ENCODE results near the gene EPB41L3. TPM values are rescaled to one million over a fixed set of nuclear protein-coding genes. Genes with fewer than 3 reads are reported as not detected.

EPB41L3 gene
- polyA plus RNA-seq, 2 of the 4 experiments (the other 2 are of a cell fraction) = 0.46 to 1.00 TPM

DNA sequence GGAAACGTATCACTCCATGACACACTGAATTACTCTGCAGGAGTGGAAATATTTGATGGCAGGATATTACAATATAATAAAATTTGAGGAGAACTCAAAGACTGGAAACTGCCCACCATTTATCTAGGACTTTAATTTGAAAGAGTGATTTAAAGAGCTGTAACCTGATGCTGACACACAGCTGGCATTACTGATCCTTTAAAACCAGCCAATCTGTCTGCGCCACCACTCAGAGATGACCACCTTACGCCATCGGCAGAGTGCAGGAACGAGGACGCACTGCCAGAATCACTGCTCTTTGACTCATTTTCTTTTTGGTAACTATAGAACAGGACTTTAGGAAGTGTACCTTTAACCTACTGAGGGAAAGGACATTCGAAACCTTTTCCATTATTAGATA is 114.1 kb downstream of the EPB41L3 start:
- Histone ChIP-seq H3K9me3 (no peaks in the 10 kb centered on the region), H3K27ac (no peak overlapping the region), H3K4me2 (no peak overlapping the region), H3K4me1 (no peaks in the 10 kb centered on the region), H3K4me3 (no peak overlapping the region)
- DNase-seq (ENCODE audit: low read depth in 1 of 2, low spot score in 1 of 2) (no peak), ATAC-seq (no peak), FAIRE-seq (no peak)
- POLR2A ChIA-PET = no interaction called here
- TF ChIP-seq HEYL (CRISPR knock-in tag; IDR thresholded peaks at IDR 0.05) (no peak), CBX2 (IDR thresholded peaks at IDR 0.05; ENCODE audit: borderline replicate concordance, low read depth) (no peak), MYC (IDR thresholded peaks at IDR 0.05; ENCODE audit: borderline replicate concordance, low read length) (no peak), FOSL2 (IDR thresholded peaks at IDR 0.05) (no peak), FOSL2 (CRISPR knock-in tag; IDR thresholded peaks at IDR 0.05) (no peak), ATOH8 (CRISPR knock-in tag; IDR thresholded peaks at IDR 0.05; ENCODE audit: low read depth) (no peak)
- CTCF ChIA-PET = no interaction called here
- 63% methylated on average over 7 of the region's 7 CpGs for WGBS (ENCODE audit: missing lambda C conversion rate)

DNA sequence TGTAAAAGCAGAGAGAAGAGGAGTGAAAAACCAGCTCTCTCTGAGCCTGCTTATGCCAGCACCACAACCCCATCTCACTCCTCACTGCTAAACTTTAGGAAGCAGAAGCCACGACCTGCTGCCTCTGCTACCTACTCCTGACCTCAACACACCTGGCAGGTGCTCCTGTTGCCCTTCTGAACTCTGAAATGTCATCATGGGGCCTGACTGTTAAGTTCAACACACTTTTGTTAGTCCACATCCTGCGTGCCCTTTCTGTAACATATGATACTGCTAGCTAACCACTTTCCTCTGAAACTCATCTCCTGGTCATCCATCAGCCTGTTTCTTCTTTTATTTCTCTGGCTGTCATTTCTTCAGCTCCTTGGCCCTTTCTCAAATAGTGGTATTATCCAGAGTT is 118.1 kb downstream of the EPB41L3 start:
- Histone ChIP-seq H3K9me3 (no peaks in the 10 kb centered on the region), H3K4me1 (no peaks in the 10 kb centered on the region), H3K4me3 (no peak overlapping the region), H3K27ac (no peak overlapping the region), H3K4me2 (no peak overlapping the region)
- POLR2A ChIA-PET = no interaction called here
- 8% methylated on average over 2 of the region's 2 CpGs for WGBS (ENCODE audit: missing lambda C conversion rate)
- TF ChIP-seq MAZ (IDR thresholded peaks at IDR 0.05; ENCODE audit: borderline replicate concordance, low read depth, low read length) = no peak
- no peak for TF ChIP-seq ZNF302 (CRISPR knock-in tag; IDR thresholded peaks at IDR 0.05)
- TF ChIP-seq, protein P1, sequence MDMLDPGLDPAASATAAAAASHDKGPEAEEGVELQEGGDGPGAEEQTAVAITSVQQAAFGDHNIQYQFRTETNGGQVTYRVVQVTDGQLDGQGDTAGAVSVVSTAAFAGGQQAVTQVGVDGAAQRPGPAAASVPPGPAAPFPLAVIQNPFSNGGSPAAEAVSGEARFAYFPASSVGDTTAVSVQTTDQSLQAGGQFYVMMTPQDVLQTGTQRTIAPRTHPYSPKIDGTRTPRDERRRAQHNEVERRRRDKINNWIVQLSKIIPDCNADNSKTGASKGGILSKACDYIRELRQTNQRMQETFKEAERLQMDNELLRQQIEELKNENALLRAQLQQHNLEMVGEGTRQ (IDR thresholded peaks at IDR 0.05) = no peak
- no peak for TF ChIP-seq CHD2 (IDR thresholded peaks at IDR 0.05; ENCODE audit: low read length, partially characterized antibody)
- no peak for TF ChIP-seq RFX5 (IDR thresholded peaks at IDR 0.05)
- TF ChIP-seq, protein P2, sequence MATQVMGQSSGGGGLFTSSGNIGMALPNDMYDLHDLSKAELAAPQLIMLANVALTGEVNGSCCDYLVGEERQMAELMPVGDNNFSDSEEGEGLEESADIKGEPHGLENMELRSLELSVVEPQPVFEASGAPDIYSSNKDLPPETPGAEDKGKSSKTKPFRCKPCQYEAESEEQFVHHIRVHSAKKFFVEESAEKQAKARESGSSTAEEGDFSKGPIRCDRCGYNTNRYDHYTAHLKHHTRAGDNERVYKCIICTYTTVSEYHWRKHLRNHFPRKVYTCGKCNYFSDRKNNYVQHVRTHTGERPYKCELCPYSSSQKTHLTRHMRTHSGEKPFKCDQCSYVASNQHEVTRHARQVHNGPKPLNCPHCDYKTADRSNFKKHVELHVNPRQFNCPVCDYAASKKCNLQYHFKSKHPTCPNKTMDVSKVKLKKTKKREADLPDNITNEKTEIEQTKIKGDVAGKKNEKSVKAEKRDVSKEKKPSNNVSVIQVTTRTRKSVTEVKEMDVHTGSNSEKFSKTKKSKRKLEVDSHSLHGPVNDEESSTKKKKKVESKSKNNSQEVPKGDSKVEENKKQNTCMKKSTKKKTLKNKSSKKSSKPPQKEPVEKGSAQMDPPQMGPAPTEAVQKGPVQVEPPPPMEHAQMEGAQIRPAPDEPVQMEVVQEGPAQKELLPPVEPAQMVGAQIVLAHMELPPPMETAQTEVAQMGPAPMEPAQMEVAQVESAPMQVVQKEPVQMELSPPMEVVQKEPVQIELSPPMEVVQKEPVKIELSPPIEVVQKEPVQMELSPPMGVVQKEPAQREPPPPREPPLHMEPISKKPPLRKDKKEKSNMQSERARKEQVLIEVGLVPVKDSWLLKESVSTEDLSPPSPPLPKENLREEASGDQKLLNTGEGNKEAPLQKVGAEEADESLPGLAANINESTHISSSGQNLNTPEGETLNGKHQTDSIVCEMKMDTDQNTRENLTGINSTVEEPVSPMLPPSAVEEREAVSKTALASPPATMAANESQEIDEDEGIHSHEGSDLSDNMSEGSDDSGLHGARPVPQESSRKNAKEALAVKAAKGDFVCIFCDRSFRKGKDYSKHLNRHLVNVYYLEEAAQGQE (IDR thresholded peaks at IDR 0.05) = no peak
- FAIRE-seq (no peak), DNase-seq (ENCODE audit: low read depth in 1 of 2, low spot score in 1 of 2) (no peak), ATAC-seq (no peak)
- CTCF ChIA-PET = no interaction called here

DNA sequence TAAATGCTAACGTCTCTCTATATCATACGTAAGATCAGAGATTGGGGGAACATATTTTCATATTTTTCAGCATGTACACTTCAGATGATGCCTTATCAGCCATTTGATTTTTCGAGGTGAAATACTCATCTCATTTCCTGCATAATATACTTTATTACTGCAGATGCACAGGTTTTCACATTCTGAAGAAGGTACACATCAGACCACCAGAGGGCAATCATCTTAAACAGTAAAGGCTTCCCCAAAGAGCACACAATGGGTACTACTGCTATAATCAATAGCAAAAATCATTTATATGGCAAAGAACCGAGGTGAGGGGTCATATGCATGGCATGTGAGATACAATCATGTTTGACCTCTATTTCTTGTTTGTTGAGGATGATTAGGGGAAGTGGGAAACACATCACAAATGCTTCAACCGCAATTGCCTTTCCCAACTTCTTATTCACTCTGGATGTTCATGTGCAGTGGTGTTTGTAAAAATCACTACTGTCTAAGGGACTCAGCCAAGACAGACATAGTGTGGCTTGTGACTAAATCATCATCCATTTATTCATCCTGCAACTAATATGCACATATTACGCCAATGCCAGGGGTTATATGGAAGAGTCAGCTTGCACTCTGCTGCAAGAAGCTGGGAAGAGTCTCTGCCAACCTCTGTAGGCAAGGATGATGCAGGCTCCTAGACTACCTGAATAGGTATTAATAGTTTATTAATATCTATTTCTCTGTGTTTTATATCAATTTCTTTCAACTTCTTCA is 118.7 kb downstream of the EPB41L3 start:
- CTCF ChIA-PET = no interaction called here
- H3K9me3 ChIP-seq = no peaks in the 10 kb centered on the region
- 35% methylated on average over 6 of the region's 6 CpGs for WGBS (ENCODE audit: missing lambda C conversion rate)
- POLR2A ChIA-PET = no interaction called here
- DNase-seq (ENCODE audit: low read depth in 1 of 2, low spot score in 1 of 2) = peak in 1 of 2 experiments; percentile 32
- no peak overlapping the region for H3K4me2 ChIP-seq
- H3K4me1 ChIP-seq = no peaks in the 10 kb centered on the region
- H3K4me3 ChIP-seq = no peak overlapping the region
- no peak for FAIRE-seq
- TF ChIP-seq RAD21 (conservative IDR thresholded peaks at IDR 0.05 in 1 of 2, IDR thresholded peaks at IDR 0.05 in 1 of 2) (peak in 1 of 2 experiments; percentile 21; a peak in 1 of 5 replicates), BHLHE40 (IDR thresholded peaks at IDR 0.05; ENCODE audit: low read depth, low read length) (no peak), TFCP2L1 (CRISPR knock-in tag; IDR thresholded peaks at IDR 0.05) (no peak), JUNB (IDR thresholded peaks at IDR 0.05) (no peak), ZFP36 (IDR thresholded peaks at IDR 0.05; ENCODE audit: borderline replicate concordance, partially characterized antibody) (no peak), TP53 (CRISPR knock-in tag; IDR thresholded peaks at IDR 0.05) (no peak), RFX5 (IDR thresholded peaks at IDR 0.05) (no peak), NR3C1 (IDR thresholded peaks at IDR 0.05) (no peak), RNF2 (IDR thresholded peaks at IDR 0.05; ENCODE audit: borderline replicate concordance, low read depth) (no peak), ESRRA (IDR thresholded peaks at IDR 0.05; ENCODE audit: borderline replicate concordance, low read length) (no peak)
- TF ChIP-seq, protein P3, sequence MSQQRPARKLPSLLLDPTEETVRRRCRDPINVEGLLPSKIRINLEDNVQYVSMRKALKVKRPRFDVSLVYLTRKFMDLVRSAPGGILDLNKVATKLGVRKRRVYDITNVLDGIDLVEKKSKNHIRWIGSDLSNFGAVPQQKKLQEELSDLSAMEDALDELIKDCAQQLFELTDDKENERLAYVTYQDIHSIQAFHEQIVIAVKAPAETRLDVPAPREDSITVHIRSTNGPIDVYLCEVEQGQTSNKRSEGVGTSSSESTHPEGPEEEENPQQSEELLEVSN (IDR thresholded peaks at IDR 0.05; ENCODE audit: borderline replicate concordance, low read depth) = no peak
- TF ChIP-seq, protein P4, sequence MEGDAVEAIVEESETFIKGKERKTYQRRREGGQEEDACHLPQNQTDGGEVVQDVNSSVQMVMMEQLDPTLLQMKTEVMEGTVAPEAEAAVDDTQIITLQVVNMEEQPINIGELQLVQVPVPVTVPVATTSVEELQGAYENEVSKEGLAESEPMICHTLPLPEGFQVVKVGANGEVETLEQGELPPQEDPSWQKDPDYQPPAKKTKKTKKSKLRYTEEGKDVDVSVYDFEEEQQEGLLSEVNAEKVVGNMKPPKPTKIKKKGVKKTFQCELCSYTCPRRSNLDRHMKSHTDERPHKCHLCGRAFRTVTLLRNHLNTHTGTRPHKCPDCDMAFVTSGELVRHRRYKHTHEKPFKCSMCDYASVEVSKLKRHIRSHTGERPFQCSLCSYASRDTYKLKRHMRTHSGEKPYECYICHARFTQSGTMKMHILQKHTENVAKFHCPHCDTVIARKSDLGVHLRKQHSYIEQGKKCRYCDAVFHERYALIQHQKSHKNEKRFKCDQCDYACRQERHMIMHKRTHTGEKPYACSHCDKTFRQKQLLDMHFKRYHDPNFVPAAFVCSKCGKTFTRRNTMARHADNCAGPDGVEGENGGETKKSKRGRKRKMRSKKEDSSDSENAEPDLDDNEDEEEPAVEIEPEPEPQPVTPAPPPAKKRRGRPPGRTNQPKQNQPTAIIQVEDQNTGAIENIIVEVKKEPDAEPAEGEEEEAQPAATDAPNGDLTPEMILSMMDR (IDR thresholded peaks at IDR 0.05) = peak; percentile 24; the same call in 1 of the 3 replicates
- TF ChIP-seq, protein P5, sequence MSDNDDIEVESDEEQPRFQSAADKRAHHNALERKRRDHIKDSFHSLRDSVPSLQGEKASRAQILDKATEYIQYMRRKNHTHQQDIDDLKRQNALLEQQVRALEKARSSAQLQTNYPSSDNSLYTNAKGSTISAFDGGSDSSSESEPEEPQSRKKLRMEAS (IDR thresholded peaks at IDR 0.05) = no peak
- no peak overlapping the region for H3K27ac ChIP-seq
- peak in 1 of 2 experiments; percentile 56; a peak in 1 of 6 replicates for ATAC-seq

All from A549 (cell line).